HG03354 (cell line): Measurements from ENCODE around the gene RUSC1.
"Not testable (repeated sequence)": the region's sequence is repeated elsewhere in the genome, so short reads cannot be mapped to it uniquely, and the experiment has no call there.

ENCODE experiments used
- ATAC-seq: cut with Tn5 transposase; IDR thresholded peaks from one replicate; pipeline ENCODE4 v1.9.1; 2021; ENCODE audit warnings: mild to moderate bottlenecking; ENCODE audit not compliant: unreplicated experiment, poor library complexity, severe bottlenecking

Gene RUSC1, protein sequence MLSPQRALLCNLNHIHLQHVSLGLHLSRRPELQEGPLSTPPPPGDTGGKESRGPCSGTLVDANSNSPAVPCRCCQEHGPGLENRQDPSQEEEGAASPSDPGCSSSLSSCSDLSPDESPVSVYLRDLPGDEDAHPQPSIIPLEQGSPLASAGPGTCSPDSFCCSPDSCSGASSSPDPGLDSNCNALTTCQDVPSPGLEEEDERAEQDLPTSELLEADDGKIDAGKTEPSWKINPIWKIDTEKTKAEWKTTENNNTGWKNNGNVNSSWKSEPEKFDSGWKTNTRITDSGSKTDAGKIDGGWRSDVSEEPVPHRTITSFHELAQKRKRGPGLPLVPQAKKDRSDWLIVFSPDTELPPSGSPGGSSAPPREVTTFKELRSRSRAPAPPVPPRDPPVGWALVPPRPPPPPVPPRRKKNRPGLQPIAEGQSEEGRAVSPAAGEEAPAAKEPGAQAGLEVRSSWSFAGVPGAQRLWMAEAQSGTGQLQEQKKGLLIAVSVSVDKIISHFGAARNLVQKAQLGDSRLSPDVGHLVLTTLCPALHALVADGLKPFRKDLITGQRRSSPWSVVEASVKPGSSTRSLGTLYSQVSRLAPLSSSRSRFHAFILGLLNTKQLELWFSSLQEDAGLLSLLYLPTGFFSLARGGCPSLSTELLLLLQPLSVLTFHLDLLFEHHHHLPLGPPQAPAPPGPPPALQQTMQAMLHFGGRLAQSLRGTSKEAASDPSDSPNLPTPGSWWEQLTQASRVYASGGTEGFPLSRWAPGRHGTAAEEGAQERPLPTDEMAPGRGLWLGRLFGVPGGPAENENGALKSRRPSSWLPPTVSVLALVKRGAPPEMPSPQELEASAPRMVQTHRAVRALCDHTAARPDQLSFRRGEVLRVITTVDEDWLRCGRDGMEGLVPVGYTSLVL

DNA sequence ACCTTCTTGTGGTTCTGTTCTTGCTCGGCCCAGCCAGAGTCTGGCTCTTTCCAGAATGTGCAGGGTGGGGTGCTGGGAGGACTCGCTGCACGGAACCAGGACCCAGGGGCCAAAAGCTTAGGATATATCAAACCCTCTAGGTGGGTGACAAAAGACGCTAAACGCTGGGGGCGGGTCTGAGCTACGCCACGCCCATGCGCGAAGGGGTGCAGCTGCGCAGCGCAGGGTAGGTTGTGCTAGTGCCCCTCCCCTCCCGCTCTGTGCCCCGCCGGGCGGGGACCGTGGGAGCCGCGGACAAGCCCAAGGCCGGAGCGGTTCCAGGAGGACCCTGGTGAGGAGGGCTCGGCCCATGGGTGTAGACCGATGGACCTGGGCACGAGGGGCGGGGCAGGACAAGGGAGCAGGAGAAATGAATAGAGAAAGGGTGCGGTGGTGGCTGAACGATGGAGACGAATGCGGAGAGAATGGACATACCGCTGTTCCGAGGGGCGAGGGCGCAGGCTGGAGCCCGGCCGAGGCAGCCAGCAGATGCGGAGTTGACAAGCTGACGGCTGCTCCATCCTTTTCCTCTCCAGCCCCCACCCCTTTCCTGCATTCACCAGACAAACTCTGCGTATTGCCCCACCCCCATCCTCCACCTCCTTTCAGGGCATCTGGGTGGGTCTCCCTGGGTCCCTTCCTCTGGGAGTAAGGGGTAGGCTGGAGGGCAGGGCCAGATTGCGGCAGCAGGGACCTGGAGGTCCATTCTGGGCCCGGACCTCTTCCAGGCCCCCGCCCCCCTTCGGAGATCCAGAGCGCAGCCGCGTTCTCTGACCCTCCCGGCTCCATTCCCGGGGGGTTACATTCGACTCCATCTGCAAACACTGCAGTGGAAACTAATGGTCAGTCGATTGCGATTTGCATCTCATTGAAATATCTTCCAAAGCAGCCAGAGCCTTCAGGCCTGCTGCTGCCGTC is at the start of gene RUSC1:
TSS of gene RUSC1 (plus strand) at position 234 of the 957 bp plus-strand sequence. CDS start 880 bp downstream, outside the sequence.
- ATAC-seq, result no peak

DNA sequence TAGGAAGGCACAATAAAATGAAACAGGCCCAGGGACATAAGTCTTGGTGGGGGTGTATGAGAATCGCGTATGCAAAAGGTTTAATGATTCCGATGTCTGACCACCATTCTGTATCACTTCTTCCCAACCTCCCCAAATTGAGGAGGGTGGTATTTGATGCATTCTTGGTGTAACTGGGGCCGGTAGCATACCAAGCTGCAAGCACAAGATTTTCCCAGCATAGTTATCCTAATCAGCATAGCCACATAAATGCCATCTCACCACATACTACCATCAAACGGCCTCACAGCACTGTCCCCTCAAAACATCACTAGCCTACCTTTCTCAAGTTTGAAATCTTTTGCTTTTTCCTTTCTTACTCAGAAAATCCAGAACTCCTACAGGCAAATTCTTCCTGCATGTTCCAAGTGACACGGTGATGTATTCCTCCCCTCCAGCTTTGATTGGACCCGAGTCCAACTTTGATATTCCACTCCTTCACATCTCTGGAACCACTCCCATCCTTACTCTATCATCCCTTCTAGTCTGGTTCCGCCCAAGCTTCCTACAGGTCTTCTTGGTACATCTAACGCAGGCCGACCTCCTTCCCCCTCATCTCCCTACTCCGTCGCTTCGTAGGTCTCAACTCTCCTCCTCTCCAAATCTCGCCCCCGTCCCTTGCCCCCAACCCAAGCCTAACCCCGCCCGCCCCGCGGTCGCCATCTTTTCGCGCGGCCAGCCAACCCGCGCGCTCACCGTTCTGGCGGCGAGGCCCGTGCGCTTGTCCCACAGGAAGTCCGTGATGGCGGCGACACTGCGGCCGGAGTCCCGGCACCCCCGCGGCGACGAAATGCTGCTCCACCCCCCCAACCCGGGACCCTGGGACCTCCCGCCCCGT is 48.0 kb upstream of the RUSC1 start:
- peak; percentile 44 for ATAC-seq

DNA sequence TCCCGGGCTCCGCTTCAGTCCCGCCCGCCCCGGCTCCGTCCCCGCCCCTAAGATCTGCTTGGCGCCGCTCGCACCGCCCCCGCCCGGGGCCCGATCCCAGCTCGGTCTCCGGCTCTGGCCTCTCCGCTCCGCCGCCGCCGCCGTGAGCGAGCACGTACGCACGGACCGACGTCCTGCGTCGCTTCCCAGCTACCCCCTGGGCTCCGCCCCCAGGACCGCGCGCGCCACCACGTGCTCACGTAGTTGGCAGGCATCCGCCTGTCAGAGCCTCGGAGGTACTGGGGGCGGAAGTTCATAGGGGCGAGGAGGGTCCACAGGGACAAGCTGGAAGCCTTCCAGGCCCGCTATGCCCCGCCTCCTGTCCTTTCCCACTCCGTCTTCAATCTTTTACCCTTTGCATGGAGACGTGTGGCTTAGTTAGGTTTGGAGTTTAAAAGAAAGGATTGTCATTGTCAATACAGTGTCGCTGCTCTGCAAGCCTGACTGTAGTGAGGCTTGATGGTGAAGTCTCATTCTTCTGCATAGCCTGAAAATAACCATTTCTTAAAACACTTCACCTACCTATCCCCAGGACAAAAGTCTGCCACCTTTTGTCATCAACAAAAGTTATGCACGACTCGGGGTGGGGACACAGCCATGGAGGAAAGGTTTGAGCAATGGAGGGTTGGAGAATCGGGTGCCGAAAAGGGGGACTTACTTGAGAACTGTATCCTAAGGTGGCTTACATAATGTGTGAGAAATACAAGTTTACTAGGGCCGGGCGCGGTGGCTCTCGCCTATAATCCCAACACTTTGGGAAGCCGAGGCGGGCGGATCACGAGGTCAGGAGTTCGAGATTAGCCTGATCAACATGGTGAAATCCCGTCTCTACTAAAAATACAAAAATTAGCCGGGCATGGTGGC is 47.1 kb upstream of the RUSC1 start, which contains the start of gene CLK2:
TSS of gene CLK2 (minus strand) at position 162 of the 903 bp plus-strand sequence. CDS start 2,527 bp downstream, outside the sequence.
- peak; percentile 81 for ATAC-seq

DNA sequence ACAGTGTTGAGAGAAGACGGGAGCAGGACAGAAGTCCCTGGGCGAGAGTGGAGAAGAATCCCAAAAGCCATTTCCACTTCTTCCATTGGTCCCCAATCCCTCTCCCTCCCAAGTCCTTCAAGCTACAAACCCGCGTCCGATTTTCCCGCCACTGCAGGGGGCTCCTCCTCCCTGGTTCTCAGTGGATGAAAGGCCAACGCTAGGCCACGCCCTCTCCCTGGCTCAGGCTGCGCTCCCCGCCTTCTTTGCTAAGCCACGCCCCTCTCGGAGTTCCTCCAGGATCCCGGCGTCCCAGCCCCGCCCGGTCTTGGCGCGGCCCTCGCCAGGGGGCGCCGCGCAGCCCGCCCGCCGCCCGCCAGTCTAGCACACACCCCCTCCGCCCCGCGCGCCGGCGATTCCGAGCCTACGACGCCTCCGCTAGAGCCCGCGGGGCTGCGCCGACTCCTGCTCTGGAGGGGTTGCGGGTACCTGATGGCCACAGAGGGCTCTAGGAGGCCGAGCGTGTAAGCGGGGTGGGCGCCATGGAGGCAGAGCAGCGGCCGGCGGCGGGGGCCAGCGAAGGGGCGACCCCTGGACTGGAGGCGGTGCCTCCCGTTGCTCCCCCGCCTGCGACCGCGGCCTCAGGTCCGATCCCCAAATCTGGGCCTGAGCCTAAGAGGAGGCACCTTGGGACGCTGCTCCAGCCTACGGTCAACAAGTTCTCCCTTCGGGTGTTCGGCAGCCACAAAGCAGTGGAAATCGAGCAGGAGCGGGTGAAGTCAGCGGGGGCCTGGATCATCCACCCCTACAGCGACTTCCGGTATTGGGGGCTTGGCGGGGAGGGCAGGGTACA is 43.4 kb upstream of the RUSC1 start, which contains the start of gene HCN3:
TSS of gene HCN3 (plus strand) at position 394 of the 832 bp plus-strand sequence. CDS start at position 522, 128 bp downstream.
- ATAC-seq, result peak; percentile 62

DNA sequence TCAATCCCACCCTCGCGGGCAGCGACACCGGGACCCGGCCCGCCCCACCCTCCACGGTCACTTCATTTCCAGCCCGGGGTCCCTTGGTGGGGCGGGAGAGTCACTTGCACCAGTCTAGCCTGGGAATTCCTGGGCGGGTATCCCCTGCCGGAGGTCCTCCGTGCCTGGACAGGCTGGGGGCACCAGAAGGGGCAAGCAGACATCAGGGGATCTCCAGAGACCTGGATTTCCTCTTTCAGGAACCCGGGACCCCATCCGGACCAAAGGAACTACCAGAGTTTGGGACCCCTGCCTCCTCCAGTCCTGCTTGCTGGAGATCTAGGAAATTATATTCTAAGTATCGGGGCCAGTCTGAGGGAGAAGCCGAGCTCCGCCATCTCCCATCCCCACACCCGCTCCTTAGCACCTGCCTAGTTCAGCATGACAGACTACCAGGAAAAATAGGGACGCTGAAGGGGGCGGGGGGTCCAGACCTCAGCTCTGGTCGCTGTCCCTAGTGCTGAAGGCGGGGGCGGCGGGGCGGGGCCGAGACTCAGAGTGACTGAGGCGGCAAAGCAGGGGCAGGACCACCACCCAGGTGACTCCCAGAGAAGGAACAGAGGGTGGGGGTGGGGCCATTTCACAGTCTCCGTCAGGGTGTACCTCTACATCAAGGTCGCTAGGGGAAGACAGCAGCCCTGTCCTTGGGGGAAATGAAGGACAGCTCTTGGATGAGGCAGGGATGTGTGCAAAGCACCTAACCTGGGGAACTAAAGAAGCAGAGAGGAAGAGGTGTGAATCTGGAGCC is 42.6 kb upstream of the RUSC1 start:
- no peak for ATAC-seq

DNA sequence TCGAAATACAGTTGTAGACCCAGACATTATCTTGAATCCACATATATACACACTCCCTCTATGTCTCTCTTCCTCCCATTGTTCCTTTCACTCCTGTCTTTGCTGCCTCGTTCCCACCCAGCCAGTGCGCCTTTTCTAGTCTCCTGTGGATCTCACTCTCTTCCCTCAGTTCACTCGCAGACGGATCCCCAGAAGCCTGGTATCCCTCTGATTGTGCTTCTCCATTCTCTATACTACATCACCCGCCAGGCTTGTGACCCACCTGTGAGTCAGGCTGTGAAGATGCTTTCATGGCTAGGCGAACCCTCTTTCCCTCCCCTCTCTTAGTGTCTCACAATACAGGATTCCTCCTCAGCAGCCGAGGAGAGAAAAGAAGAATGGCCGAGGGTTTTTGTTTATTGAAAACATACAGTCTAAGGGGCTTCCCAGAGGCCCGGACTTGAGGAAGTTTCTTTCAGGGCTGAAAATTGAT is 42.0 kb upstream of the RUSC1 start:
- ATAC-seq, result no peak

DNA sequence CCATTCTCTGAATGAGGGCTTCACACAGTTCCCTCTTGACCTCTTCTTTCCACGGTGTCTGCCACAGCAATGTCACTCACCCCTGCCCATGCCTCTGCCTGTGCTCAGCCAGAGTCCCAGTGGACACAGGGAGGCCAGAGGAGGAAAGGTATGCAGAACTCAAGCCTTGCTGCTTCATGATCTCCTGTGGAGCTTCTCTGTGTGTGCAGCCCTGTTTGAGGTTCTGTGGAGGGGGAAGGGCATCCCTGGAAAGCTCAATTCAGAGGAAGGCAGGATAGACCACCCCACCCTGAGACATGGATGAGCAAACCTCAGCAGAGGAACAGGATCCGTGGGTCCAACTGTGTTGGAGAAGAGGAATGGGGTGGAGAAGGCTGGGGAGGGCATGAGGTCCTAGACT is 41.4 kb upstream of the RUSC1 start:
- no peak for ATAC-seq

DNA sequence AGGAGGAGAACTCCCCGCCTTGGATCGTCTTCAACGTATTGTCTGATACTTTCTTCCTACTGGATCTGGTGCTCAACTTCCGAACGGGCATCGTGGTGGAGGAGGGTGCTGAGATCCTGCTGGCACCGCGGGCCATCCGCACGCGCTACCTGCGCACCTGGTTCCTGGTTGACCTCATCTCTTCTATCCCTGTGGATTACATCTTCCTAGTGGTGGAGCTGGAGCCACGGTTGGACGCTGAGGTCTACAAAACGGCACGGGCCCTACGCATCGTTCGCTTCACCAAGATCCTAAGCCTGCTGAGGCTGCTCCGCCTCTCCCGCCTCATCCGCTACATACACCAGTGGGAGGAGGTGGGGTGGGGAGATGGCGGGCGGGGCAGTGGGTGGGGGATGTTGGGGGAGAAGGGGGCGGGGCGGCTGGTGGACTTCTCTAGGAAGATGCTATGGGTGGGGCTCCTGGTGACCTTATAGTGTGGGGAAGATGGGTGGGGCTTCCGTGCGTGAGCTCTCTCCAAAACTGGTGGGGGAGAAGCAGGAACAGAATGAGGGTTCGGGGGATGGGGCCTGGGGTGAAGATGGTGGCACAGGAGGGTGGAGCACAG is 38.1 kb upstream of the RUSC1 start:
- no peak for ATAC-seq

DNA sequence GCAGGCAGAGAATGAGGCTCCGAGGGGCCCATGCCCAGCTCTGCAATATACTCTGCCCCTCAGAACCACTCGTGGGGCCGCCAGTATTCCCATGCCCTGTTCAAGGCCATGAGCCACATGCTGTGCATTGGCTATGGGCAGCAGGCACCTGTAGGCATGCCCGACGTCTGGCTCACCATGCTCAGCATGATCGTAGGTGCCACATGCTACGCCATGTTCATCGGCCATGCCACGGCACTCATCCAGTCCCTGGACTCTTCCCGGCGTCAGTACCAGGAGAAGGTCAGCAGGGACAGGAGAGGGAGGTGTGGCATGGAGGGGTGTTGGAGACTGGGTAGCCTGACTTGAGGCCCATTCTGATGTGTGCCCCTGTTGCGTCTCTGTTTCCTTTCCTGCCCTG is 36.2 kb upstream of the RUSC1 start:
- no peak for ATAC-seq

DNA sequence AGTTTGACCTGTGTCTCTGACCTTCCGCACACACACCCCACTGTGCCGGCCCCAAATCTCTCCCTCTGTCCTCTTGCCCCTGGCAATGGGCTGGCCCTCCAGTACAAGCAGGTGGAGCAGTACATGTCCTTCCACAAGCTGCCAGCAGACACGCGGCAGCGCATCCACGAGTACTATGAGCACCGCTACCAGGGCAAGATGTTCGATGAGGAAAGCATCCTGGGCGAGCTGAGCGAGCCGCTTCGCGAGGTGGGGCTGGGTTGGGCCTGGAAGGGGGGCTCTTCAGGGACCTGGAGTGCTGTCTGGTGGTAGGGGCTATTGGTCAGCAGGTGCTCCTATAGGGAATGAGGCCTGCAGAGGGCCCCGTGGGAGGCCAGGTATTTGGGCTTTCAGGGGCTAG is 35.6 kb upstream of the RUSC1 start:
- no peak for ATAC-seq

DNA sequence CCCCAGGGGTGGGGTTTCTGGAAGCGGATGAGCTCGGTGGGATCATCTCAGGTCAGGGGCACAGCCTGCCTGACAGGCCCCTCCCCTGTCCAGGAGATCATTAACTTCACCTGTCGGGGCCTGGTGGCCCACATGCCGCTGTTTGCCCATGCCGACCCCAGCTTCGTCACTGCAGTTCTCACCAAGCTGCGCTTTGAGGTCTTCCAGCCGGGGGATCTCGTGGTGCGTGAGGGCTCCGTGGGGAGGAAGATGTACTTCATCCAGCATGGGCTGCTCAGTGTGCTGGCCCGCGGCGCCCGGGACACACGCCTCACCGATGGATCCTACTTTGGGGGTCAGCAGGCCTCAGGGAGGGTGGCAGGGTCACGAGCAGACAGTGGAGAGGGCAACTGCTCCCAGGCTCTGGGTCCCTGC is 35.1 kb upstream of the RUSC1 start:
- no peak for ATAC-seq

DNA sequence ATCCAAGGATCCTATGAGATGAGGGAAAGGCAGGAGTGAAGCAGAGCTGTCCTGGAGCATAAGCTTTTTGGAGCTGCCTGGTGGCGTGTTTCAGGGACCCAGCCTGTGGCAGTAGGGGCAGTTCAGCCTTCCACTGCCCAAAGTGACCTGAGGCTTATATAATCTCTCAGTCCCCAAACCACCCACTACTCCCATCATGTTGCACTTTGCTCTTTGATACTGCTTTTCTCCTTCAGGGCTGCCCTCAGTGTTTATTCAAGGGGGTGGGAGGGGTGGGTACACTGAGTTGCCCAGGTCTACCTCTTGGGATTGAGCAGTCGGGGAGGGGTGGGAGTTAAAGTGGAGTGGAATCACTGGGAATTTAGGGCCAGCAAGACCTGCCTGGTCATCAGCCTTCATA is 34.1 kb upstream of the RUSC1 start:
- no peak for ATAC-seq

DNA sequence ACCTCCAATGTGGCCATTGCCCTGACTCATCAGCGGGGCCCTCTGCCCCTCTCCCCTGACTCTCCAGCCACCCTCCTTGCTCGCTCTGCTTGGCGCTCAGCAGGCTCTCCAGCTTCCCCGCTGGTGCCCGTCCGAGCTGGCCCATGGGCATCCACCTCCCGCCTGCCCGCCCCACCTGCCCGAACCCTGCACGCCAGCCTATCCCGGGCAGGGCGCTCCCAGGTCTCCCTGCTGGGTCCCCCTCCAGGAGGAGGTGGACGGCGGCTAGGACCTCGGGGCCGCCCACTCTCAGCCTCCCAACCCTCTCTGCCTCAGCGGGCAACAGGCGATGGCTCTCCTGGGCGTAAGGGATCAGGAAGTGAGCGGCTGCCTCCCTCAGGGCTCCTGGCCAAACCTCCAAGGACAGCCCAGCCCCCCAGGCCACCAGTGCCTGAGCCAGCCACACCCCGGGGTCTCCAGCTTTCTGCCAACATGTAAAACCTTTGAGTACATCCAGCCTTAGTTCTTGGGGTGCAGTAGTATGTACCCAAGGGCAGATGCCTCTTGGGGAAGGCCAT is 32.6 kb upstream of the RUSC1 start:
- no peak for ATAC-seq

DNA sequence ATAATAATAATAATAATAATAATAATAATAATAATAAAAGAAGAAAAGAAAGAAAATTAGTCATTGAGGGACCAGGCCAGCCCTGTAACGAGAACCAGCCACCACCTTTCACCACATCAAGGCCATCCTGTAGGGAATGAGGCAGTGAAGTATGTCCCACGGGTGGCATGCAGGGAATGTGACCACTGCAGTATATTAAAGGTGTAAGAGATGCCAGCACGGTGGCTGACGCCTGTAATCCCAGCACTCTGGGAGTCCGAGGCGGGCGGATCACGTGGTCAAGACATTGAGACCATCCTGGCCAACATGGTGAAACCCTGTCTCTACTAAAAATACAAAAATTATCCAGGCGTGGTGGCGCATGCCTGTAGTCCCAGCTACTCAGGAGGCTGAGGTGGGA is 29.7 kb upstream of the RUSC1 start:
- ATAC-seq, result not testable (repeated sequence)

DNA sequence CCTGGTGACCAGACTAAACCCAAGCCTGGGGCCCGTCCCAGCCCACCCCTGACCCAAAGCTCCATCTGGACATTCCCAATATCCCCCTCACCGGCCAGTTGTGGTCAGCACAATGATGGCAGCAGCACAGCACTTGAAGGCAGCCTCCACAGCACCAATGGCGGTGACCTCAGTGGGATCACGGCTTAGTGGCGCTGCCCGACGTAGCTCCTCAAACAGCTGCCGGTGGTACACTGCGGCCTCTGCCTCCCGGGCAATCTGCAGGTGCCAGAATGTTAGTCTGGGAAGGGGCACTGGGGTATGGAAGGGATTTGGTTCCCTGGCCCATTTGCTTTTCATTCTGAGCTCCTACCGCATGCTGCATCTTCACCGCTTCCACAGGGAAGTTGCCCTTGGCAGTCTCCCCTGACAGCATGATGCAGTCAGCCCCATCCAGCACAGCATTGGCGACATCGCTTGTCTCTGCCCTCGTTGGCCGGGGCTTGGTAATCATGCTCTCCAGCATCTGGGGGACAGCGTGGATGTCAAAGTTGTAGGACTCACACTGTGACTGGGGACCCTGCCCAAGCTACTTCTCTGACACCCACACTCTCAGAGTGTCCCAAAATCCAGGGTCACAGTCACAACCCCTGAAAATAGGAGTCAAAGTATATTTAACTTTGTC is 27.5 kb upstream of the RUSC1 start:
- ATAC-seq, result no peak
